ENCODE data around the gene KRT40.

The KRT40 gene

DNA sequence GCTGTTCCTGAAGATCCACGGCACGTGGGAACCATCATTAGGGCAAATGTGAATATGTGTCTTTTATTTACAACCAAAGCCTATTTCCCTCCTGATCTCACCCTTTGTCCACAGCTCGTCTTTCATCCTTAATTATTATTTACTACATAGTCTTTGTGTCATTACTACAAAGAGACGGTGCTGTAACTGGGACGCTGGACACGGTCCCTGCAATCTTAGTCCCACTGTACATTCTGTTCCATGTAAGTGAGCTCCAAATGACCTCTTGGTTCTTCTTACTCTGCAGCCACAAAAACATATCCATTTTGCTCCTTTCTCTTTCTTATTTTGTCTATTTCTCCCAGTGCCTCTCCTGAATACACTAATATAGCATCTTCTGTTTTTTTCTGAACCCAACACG, 34.0 kb downstream of the KRT40 start:
- no peak for DNase-seq

GRCh38 chr17:40949418-40949817, 34.7 kb downstream of the KRT40 start:
- no peak for DNase-seq

- DNase-seq: no peak
These were observed 36.2 kb downstream of the KRT40 start for GRCh38 chr17:40947929-40948328.

- no peak for DNase-seq
These were observed 38.7 kb downstream of the KRT40 start for GRCh38 chr17:40945414-40945813.

DNA sequence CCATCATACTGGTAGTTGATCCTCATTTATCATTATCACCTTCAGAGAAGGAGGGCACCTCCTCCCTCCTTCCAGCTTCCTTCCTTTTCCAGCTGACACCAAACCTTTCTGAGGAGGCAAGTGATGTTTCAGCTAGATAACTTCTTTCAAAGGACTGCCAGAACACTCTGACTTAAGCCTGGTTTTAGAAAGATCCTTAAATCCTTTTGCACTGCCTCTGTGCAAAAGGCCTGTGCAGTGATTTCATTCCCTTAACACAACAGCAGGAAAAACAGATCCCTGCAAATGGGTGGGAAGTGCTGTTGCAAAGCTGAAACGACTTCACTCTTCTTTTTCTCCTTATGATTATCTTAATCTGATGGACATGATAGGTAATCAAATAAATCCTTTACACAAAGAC, 39.6 kb downstream of the KRT40 start:
- no peak for DNase-seq

- no peak for DNase-seq
These were observed 41.6 kb downstream of the KRT40 start for GRCh38 chr17:40942553-40942952.

DNA sequence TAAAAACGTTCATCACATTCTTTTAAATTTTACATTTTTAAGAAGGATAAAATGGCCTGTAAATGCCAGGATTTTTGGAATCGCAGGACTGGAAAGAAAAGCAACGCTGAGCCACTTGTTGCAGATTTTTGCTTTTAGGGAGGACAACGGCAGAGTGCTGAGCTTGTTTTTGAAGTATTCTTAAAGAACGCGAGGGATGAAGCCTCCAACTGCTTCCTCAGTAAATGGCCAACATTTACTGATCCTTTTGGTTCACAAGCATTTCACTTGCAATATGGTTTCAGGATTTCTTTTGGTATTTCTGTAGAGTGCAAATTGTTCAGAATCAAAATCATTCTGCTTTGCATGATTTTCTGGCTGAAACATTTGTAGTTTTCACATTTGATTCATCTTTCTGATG, 43.9 kb downstream of the KRT40 start:
- no peak for DNase-seq

GRCh38 chr17:40938981-40939380, 45.1 kb downstream of the KRT40 start:
- DNase-seq: no peak

- no peak for DNase-seq
These were observed 46.7 kb downstream of the KRT40 start, which contains the start of gene KRT23 for GRCh38 chr17:40937384-40937819. KRT23 (minus strand) TSS chr17:40937646; CDS start chr17:40936603, 1,043 bp downstream.

DNA sequence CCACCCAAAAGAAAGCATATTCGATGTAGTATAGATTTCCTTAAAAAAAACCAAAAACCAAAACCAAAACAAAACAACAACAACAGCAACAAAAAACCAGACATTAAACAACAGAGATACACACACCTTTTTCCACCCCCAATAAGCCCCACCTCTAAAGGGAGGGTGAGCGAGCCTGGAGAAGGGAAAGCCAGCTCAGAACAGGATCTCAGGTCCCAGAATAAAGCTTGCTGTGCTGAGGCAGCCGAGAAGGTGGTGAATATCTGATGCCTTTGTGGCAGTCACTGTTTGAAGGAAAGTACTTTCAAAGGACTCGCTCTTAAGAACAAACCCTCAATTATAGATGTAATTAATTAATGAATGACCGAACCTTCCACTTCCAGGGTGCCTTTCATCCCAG, 47.1 kb downstream of the KRT40 start:
- DNase-seq: no peak

DNA sequence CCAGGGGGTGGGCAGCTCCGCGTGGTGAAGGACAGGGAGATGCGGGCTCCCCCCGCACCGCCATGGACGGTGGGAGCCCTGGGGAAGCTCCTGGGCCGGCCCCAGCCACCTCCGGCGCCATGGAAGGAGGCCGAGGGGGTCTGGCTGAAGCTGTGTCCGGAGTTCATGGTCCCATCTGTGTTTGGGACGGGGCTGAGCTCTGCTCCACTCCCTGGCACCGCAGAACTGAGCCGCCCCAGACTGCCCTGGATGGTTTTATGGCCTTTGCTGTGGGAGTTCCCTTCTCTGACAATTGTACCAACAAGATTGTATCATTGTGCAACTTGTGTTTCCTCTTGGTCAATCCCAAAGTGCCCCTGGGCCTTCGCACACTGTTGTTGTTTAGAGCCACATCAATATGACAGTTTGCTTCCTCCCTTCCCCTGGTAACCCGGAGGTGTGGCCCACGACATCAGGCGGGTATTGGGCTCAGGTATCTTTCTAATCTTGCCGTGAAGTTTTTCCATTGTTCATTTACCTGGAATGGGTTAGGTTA, 47.6 kb downstream of the KRT40 start:
- DNase-seq: peak; percentile 71

- no peak for DNase-seq
These were observed 48.5 kb downstream of the KRT40 start for GRCh38 chr17:40935624-40936023.

- DNase-seq: no peak
These were observed 51.5 kb downstream of the KRT40 start for GRCh38 chr17:40932608-40933007.

- DNase-seq: peak; percentile 28
These were observed 52.8 kb downstream of the KRT40 start for GRCh38 chr17:40931311-40931710.

All from inflammatory macrophage treated with lipopolysaccharide for 4 hours (primary cell).